ENCODE measurements around the gene EIF3C.
"Not testable (repeated sequence)": the region's sequence is repeated elsewhere in the genome, so short reads cannot be mapped to it uniquely, and the experiment has no call there.

DNA sequence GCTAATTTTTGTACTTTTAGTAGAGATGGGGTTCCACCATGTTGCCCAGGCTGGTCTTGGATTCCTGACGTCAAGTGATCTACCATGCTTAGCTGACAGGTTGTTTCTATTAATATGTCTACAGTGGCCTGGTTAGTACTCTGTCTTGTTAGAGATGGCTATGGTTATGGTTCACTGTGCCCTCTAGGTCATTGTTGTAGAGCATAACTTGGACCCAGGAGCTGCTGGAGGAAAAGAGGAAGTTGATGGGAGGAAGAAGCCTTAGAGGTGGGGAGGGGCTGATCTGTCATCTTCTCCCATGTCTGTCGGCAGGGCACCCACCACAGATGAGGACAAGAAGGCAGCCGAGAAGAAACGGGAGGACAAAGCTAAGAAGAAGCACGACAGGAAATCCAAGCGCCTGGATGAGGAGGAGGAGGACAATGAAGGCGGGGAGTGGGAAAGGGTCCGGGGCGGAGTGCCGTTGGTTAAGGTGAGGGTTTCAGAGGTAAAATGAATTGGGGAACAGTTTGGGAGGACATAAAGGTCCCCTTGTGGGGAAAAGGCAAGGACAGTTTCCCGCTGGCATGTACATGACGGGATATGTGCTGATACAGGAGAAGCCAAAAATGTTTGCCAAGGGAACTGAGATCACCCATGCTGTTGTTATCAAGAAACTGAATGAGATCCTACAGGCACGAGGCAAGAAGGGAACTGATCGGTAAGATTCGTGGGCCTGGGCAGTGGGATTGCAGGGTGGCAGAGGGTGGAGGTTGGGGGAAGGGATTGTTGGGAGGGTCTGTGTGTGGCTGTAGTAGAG, 11.8 kb downstream of the EIF3C start:
- TF ChIP-seq, protein P1, sequence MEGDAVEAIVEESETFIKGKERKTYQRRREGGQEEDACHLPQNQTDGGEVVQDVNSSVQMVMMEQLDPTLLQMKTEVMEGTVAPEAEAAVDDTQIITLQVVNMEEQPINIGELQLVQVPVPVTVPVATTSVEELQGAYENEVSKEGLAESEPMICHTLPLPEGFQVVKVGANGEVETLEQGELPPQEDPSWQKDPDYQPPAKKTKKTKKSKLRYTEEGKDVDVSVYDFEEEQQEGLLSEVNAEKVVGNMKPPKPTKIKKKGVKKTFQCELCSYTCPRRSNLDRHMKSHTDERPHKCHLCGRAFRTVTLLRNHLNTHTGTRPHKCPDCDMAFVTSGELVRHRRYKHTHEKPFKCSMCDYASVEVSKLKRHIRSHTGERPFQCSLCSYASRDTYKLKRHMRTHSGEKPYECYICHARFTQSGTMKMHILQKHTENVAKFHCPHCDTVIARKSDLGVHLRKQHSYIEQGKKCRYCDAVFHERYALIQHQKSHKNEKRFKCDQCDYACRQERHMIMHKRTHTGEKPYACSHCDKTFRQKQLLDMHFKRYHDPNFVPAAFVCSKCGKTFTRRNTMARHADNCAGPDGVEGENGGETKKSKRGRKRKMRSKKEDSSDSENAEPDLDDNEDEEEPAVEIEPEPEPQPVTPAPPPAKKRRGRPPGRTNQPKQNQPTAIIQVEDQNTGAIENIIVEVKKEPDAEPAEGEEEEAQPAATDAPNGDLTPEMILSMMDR (IDR thresholded peaks at IDR 0.05 in 2 of 3, conservative IDR thresholded peaks at IDR 0.05 in 1 of 3; ENCODE audit: borderline replicate concordance in 1 of 3, insufficient read depth in 1 of 3, low read depth in 2 of 3, low read length in 2 of 3) = not testable (repeated sequence)
- TF ChIP-seq POLR2AphosphoS5 (IDR thresholded peaks at IDR 0.05; ENCODE audit: low read depth, low read length); POLR2A (IDR thresholded peaks at IDR 0.05; ENCODE audit: borderline replicate concordance, extremely low read depth, insufficient read depth, insufficient read length); FOSL1 (IDR thresholded peaks at IDR 0.05; ENCODE audit: low read depth); EZH2 (IDR thresholded peaks at IDR 0.05); RAD21 (IDR thresholded peaks at IDR 0.05; ENCODE audit: low read depth); ZNF274 (IDR thresholded peaks at IDR 0.05; ENCODE audit: low read depth, low read length); ELF1 (IDR thresholded peaks at IDR 0.05; ENCODE audit: borderline replicate concordance, low read depth): not testable (repeated sequence)

Measured in HCT116 (cell line).